K562 (cell line): ENCODE results near the gene JPH2. TPM values are rescaled to one million over a fixed set of nuclear protein-coding genes. Genes with fewer than 3 reads are reported as not detected.

Source experiments
- ATAC-seq: fragments of 200-7000 bp; cut with Tn5 transposase; 3 replicates; pipeline ENCODE4 v1.9.1; 2020; ENCODE audit warnings: moderate library complexity
- BruUV-seq: library from RNA; stranded (reverse); fragments of 400-500 nt; replicated peaks from 2 replicates; lab custom pipeline; 2021; lab: Mats Ljungman, UMichigan
- CTCF ChIA-PET: fragments of 300-600 bp; formaldehyde crosslinking; extraction: SDS; loops from one replicate; lab custom pipeline; 2021; ENCODE audit warnings: low intra/inter-chr PET ratio; lab: Yijun Ruan, JAX
- POLR2A ChIA-PET: fragments of 300-600, 350-650 bp; sonication (Branson Sonifier 250); formaldehyde crosslinking; extraction: SDS; loops from one replicate; lab custom pipeline; 2021; ENCODE audit warnings: antibody characterized with exemption, inconsistent platforms; lab: Yijun Ruan, JAX
- DNase-seq, 4 experiments: peaks; one replicate each; pipeline versions ENCODE4 v3.0.0 to v3.0.0-alpha.2; 2011 to 2018; ENCODE audit warnings: low spot score in 3 of 4, mixed read lengths in 3 of 4; ENCODE audit errors: extremely low read depth in 1 of 4
- FAIRE-seq: peaks from 2 replicates; lab custom pipeline; 2011; peaks lifted over from hg19 to GRCh38; lab: Jason Lieb, UNC
- H2AFZ ChIP-seq: 2 replicates; pipeline ENCODE4 v1.6.0; 2011; ENCODE audit warnings: low read depth, low read length, control low read depth, inconsistent platforms
- H3K27ac ChIP-seq: fragments of 200-600 bp; 3 replicates; pipeline ENCODE4 v1.8.0; 2011; ENCODE audit warnings: low read depth, mild to moderate bottlenecking, control low read depth, inconsistent platforms, low read length, moderate library complexity, mixed read lengths; ENCODE audit errors: extremely low read depth
- H3K27me3 ChIP-seq, 2 experiments: fragments of 300-600 bp in 1 of 2; 2 replicates in 1 of 2; 3 replicates in 1 of 2; pipeline versions ENCODE4 v1.6.0 to v1.8.0; 2011; ENCODE audit warnings: inconsistent platforms in 2 of 2, low read length in 2 of 2, mild to moderate bottlenecking in 1 of 2, mixed read lengths in 1 of 2, moderate library complexity in 1 of 2; ENCODE audit not compliant: control insufficient read depth in 2 of 2, insufficient read depth in 2 of 2
- H3K36me3 ChIP-seq: fragments of 300-600 bp; 3 replicates; pipeline ENCODE4 v1.8.0; 2011; ENCODE audit warnings: mild to moderate bottlenecking, low read length, inconsistent platforms; ENCODE audit not compliant: control insufficient read depth, insufficient read depth
- H3K4me1 ChIP-seq, 2 experiments: fragments of 200-600 bp in 1 of 2; replicated peaks in 1 of 2; 2 replicates in 1 of 2; 3 replicates in 1 of 2; pipeline versions ENCODE4 v1.5.1 to v1.8.0; 2011; ENCODE audit warnings: inconsistent platforms in 2 of 2, low read length in 2 of 2, mild to moderate bottlenecking in 1 of 2, mixed read lengths in 1 of 2, moderate library complexity in 1 of 2; ENCODE audit not compliant: control insufficient read depth in 2 of 2, insufficient read depth in 2 of 2
- H3K4me2 ChIP-seq: 2 replicates; pipeline ENCODE4 v1.6.1; 2011; ENCODE audit warnings: low read length, control low read depth, inconsistent platforms, mixed read lengths; ENCODE audit not compliant: insufficient read depth
- H3K4me3 ChIP-seq: fragments of 200-600 bp; sonication (generic), shearing (Covaris generic); 2 replicates; pipeline ENCODE4 v1.5.1; 2016; ENCODE audit warnings: control low read depth, inconsistent platforms
- H3K79me2 ChIP-seq: fragments of 200-600 bp; 3 replicates; pipeline ENCODE4 v1.8.0; 2011; ENCODE audit warnings: low read length, inconsistent platforms; ENCODE audit not compliant: control insufficient read depth, insufficient read depth
- H3K9ac ChIP-seq, 2 experiments: 2 replicates each; pipeline versions ENCODE4 v1.6.0 to v1.6.1; 2011; ENCODE audit warnings: low read depth in 2 of 2, low read length in 2 of 2, control low read depth in 1 of 2, inconsistent platforms in 1 of 2, mild to moderate bottlenecking in 1 of 2, mixed read lengths in 1 of 2; ENCODE audit not compliant: insufficient read depth in 1 of 2
- H3K9me1 ChIP-seq: one replicate; pipeline ENCODE4 v1.6.0; 2011; ENCODE audit warnings: inconsistent platforms, mild to moderate bottlenecking, low read length, moderate library complexity; ENCODE audit not compliant: control insufficient read depth, insufficient read depth
- H3K9me3 ChIP-seq: replicated peaks from 2 replicates; pipeline ENCODE4 v1.5.1; 2011; ENCODE audit warnings: low read depth, low read length, inconsistent platforms; ENCODE audit not compliant: control insufficient read depth, insufficient read depth
- H4K20me1 ChIP-seq: replicated peaks from 2 replicates; pipeline ENCODE4 v1.6.1; 2011; ENCODE audit warnings: low read length, inconsistent platforms, mixed read lengths; ENCODE audit not compliant: control insufficient read depth, insufficient read depth
- ARID3A ChIP-seq: IDR thresholded peaks from 2 replicates; pipeline ENCODE4 v1.6.1; 2012; ENCODE audit warnings: low read depth, low read length, improper control_type of control experiment, borderline replicate concordance
- EHMT2 ChIP-seq: fragments of 450-650 bp; IDR thresholded peaks from 2 replicates; pipeline ENCODE4 v1.6.1; 2018; ENCODE audit warnings: antibody characterized with exemption
- ELK1 ChIP-seq: sonication (generic); formaldehyde crosslinking; IDR thresholded peaks from 2 replicates; pipeline ENCODE4 v1.8.1; 2022; ENCODE audit warnings: missing genetic modification reagents
- FOXP4 ChIP-seq: sonication (generic); formaldehyde crosslinking; IDR thresholded peaks from 2 replicates; pipeline ENCODE4 v1.8.0; 2022; ENCODE audit warnings: mild to moderate bottlenecking, missing genetic modification reagents, borderline replicate concordance
- KHSRP ChIP-seq: fragments of 450-650 bp; IDR thresholded peaks from 2 replicates; pipeline ENCODE4 v1.6.1; 2017
- LEF1 ChIP-seq: fragments of 450-650 bp; IDR thresholded peaks from 2 replicates; pipeline ENCODE4 v1.6.1; 2016; ENCODE audit warnings: mild to moderate bottlenecking
- NR4A1 ChIP-seq, 2 experiments: fragments of 250-450 bp in 1 of 2; fragments of 450-650 bp in 1 of 2; sonication (Bioruptor Pico) in 1 of 2; IDR thresholded peaks; 2 replicates each; pipeline versions ENCODE4 v1.4.0 to v1.6.1; 2016 to 2020; ENCODE audit warnings: mild to moderate bottlenecking in 2 of 2, missing compliant biosample characterization in 1 of 2, missing genetic modification characterization in 1 of 2, moderate library complexity in 1 of 2
- POLR2A ChIP-seq: fragments of 450-650 bp; conservative IDR thresholded peaks from 2 replicates; pipeline ENCODE4 v1.6.1; 2016
- RBM15 ChIP-seq: fragments of 200-400 bp; formaldehyde crosslinking; IDR thresholded peaks from 2 replicates; pipeline ENCODE4 v1.6.1; 2018; ENCODE audit warnings: mild to moderate bottlenecking, low read length, moderate library complexity; ENCODE audit not compliant: insufficient read depth
- SIN3A ChIP-seq, 2 experiments: fragments of 150-350 bp in 1 of 2; IDR thresholded peaks; 2 replicates each; pipeline ENCODE4 v1.6.1; 2011 to 2016; ENCODE audit warnings: borderline replicate concordance in 2 of 2, low read depth in 2 of 2, low read length in 2 of 2, mild to moderate bottlenecking in 2 of 2, moderate library complexity in 2 of 2; ENCODE audit not compliant: control insufficient read depth in 1 of 2
- SNAPC5 ChIP-seq: fragments of 250-450 bp; sonication (Bioruptor Pico); IDR thresholded peaks from 2 replicates; pipeline ENCODE4 v1.8.0; 2021; ENCODE audit warnings: moderate library complexity, mild to moderate bottlenecking, inconsistent platforms
- YY1 ChIP-seq, 3 experiments: IDR thresholded peaks; 2 replicates each; pipeline ENCODE4 v1.6.1; 2011; ENCODE audit warnings: low read length in 2 of 3, mild to moderate bottlenecking in 2 of 3, moderate library complexity in 2 of 3, borderline replicate concordance in 1 of 3, control low read depth in 1 of 3, low read depth in 1 of 3; ENCODE audit not compliant: insufficient read depth in 3 of 3, insufficient replicate concordance in 2 of 3, control insufficient read depth in 1 of 3, insufficient read length in 1 of 3; ENCODE audit errors: extremely low read depth in 1 of 3
- ZNF785 ChIP-seq: fragments of 250-450 bp; sonication (Bioruptor Pico); IDR thresholded peaks from 2 replicates; pipeline ENCODE4 v1.4.0; 2020; ENCODE audit warnings: mild to moderate bottlenecking
- WGBS: fragments of 100-300 bp; shearing (Covaris generic); methylation state at CpG from one replicate; pipeline ENCODE4 v1.1.6; 2016; ENCODE audit warnings: low coverage, mixed read lengths; ENCODE audit not compliant: insufficient coverage; ENCODE audit errors: missing lambda C conversion rate; 5-methylcytosine and 5-hydroxymethylcytosine counted together
- in situ Hi-C: fragments of 300-500 bp; cut with MboI; formaldehyde crosslinking; loops from 4 replicates; pipeline ENCODE4 v1.15.0; 2018; ENCODE audit warnings: inconsistent platforms, mixed read lengths
- intact Hi-C: fragments of 100-400 bp; cut with micrococcal nuclease; formaldehyde crosslinking; loops from 2 replicates; pipeline ENCODE4 v1.14.2; 2022
- polyA plus RNA-seq, 8 experiments: library from polyadenylated mRNA; depleted of rRNA in 4 of 8; stranded (reverse) in 5 of 8; unstranded in 3 of 8; fragments of >200 nt; fragmentation: Nextera tagmentation in 2 of 8; fragmentation: Illumina TruSeq in 1 of 8; extraction: Ambion mirVana in 2 of 8; extraction: Trizol in 1 of 8; gene quantifications; 2 replicates each; pipeline versions ENCODE4 v1.2.1 to v1.2.3, GENCODE V29; 2011 to 2014; ENCODE audit warnings: inconsistent platforms in 1 of 8, missing spikeins in 1 of 8
- total RNA-seq, 7 experiments: library from RNA; depleted of rRNA in 6 of 7; stranded (reverse); fragments of >200 nt in 6 of 7; fragmentation: Illumina TruSeq in 2 of 7; extraction: Trizol in 2 of 7; gene quantifications; 2 replicates each; pipeline versions ENCODE4 v1.2.1 to v1.2.3, GENCODE V29; 2011 to 2021; ENCODE audit warnings: low replicate concordance in 1 of 7

The JPH2 gene
- total and polyA plus RNA-seq, 9 of the 15 experiments (the other 6 are each of a cell fraction or from before 2014, with no cell fraction given), result not detected

GRCh38 chr20:44081476-44081875 lies 105.5 kb downstream of the JPH2 start:
- DNase-seq, result no peak
- intact Hi-C loops (loop anchor here (5.0 to 10.0 kb wide), 2 partner anchors 234 to 547 kb away; no protein-coding TSS in a partner anchor), in situ Hi-C loops (loop anchor here (5.0 to 10.0 kb wide), 3 partner anchors 329 to 634 kb away; no protein-coding TSS in a partner anchor)
- WGBS, result 0% methylated on average over 4 of the region's 4 CpGs
- ATAC-seq, result no peak
- Histone ChIP-seq H3K27ac (no peak overlapping the region), H3K4me1 (no peaks in the 10 kb centered on the region), H3K36me3 (no peaks in the 10 kb centered on the region), H3K4me2 (no peak overlapping the region), H3K9me1 (no peaks in the 10 kb centered on the region), H3K9me3 (no peaks in the 10 kb centered on the region), H2AFZ (no peak overlapping the region), H3K9ac (no peak overlapping the region), H4K20me1 (peaks cover 6% of the 10 kb centered on the region; the same call in 1 of the 2 replicates), H3K4me3 (no peak overlapping the region), H3K27me3 (peaks cover 8 to 45% of the 10 kb centered on the region in 2 experiments; a peak in 4 of 5 replicates), H3K79me2 (no peaks in the 10 kb centered on the region)
- BruUV-seq, result no TSS peak
- ChIA-PET CTCF (interaction anchor here (0.6 to 3.2 kb wide), 6 partner anchors 35 to 632 kb away, joined by 3 to 28 read pairs (median 8); no protein-coding TSS in a partner anchor), POLR2A (no interaction called here)
- no peak for FAIRE-seq
- no peak for TF ChIP-seq SNAPC5 (CRISPR knock-in tag)
- TF ChIP-seq POLR2A, result no peak
- TF ChIP-seq EHMT2, result no peak
- no peak for TF ChIP-seq KHSRP
- no peak for TF ChIP-seq ARID3A
- TF ChIP-seq ELK1, result no peak
- no peak for TF ChIP-seq ZNF785
- TF ChIP-seq LEF1, result no peak
- TF ChIP-seq RBM15, result no peak
- no peak for TF ChIP-seq FOXP4 (CRISPR knock-in tag)
- TF ChIP-seq SIN3A (IDR thresholded peaks at IDR 0.05; ENCODE audit: borderline replicate concordance in 2 of 2, control insufficient read depth in 1 of 2, low read depth in 2 of 2, low read length in 2 of 2), result no peak
- TF ChIP-seq NR4A1 (CRISPR knock-in tag; IDR thresholded peaks at IDR 0.05), result no peak
- TF ChIP-seq NR4A1 (tag; IDR thresholded peaks at IDR 0.05), result no peak
- TF ChIP-seq YY1 (IDR thresholded peaks at IDR 0.05; ENCODE audit: borderline replicate concordance in 1 of 3, control insufficient read depth in 1 of 3, extremely low read depth in 1 of 3, insufficient read depth in 3 of 3, insufficient read length in 1 of 3, insufficient replicate concordance in 2 of 3, low read depth in 1 of 3, low read length in 2 of 3), result no peak
